Cardiac septum (tissue), 1 donor: ENCODE measurements around the gene PRAMEF5. TPM values are rescaled to one million over a fixed set of nuclear protein-coding genes. Genes with fewer than 3 reads are reported as not detected.
"Not testable (repeated sequence)": the region's sequence is repeated elsewhere in the genome, so short reads cannot be mapped to it uniquely, and the experiment has no call there.

ENCODE experiments used
- DNase-seq: peaks from one replicate; pipeline ENCODE4 v3.0.0-alpha.2; 2020; ENCODE audit warnings: low spot score
- intact Hi-C: fragments of 100-400 bp; cut with DNase I; formaldehyde crosslinking; loops from one replicate; pipeline ENCODE4 v1.14.0; 2022
- total RNA-seq: library from RNA; stranded (reverse); fragmentation: NEBNext Ultra II Directional; extraction: Animal tissue kit (Norgen Biotek cat#: 25700); gene quantifications from one replicate; pipeline ENCODE4 v1.2.1, GENCODE V29; 2021
- donor health status: DM: no; HTN: no; CAD: no.

Gene PRAMEF5
- total RNA-seq, 1 donor from 2014 or later, result not detected

- DNase-seq, result peak; percentile 66
These were observed 6.9 kb upstream of the PRAMEF5 start for GRCh38 chr1:13247122-13247521.

DNA sequence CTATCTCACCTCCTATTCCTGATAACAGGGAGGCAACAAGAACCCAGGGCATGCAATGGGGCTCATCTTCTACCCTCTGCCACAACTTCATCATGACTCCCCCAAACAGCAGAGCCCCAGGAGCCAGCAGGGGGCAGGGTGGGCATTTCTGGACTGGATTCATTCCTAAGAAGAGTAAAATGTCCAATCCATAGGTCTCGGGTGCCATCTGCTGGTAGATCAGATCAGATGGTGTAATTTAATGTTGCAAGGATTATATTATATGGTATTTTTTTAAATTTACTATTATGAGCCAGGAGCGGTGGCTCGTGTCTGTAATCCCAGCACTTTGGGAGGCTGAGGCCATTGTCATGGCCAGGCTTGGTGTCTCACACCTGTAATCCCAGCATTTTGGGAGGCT lies 11.1 kb downstream of the PRAMEF5 start:
- DNase-seq, intact Hi-C loops: not testable (repeated sequence)

More at GRCh38 chr1:13247122-13247521, 6.9 kb upstream of the PRAMEF5 start:
- intact Hi-C loops, result not testable (repeated sequence)

DNA sequence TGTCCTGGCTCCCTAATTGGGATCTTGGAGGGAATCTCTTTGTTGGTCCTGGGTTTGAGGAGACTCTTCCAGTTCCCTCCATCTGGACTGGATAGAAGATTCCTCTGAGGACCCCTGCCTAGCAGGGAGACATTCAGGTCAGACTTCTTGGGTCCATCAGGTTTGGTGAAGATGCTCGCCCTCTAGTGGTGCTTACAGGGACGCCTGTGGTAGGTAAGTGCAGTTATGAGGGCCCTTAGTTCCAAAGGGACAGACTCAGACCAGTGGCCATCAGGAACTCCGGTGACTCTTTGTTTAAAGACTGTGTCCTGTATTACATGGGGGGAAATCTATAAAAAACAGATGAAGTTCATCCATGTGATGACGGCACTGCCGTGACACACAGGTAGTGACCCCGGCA lies 23.0 kb downstream of the PRAMEF5 start:
- DNase-seq, intact Hi-C loops: not testable (repeated sequence)

DNA sequence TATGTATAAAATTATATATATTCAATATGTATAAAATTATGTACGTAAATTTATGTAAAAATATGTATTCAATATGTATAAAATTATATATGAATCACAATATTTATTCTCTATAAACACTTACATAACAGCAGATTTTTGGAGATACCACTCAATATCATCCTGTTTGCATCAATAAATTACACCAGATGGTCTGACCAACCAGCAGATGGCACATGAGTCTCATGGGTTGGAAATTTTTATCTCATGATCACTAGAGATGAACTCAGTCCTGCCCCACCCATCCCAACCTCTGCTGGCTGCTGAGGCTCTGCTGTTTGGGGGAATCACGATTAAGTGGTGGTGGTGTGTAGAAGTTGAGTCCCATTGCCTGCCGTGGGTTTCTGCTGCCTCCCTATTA lies 25.6 kb downstream of the PRAMEF5 start:
- intact Hi-C loops, result not testable (repeated sequence)

GRCh38 chr1:13285037-13285436 lies 31.0 kb downstream of the PRAMEF5 start, which contains the start of gene PRAMEF8:
Gene PRAMEF8, minus strand, starts transcription at chr1:13285137. Its CDS starts 1,046 bp downstream, at chr1:13284091.
- DNase-seq, intact Hi-C loops: not testable (repeated sequence)

More for the DNA sequence above, 25.6 kb downstream of the PRAMEF5 start:
- DNase-seq, result not testable (repeated sequence)

- intact Hi-C loops, DNase-seq: not testable (repeated sequence)
These were observed 35.0 kb downstream of the PRAMEF5 start for GRCh38 chr1:13289030-13289429.

DNA sequence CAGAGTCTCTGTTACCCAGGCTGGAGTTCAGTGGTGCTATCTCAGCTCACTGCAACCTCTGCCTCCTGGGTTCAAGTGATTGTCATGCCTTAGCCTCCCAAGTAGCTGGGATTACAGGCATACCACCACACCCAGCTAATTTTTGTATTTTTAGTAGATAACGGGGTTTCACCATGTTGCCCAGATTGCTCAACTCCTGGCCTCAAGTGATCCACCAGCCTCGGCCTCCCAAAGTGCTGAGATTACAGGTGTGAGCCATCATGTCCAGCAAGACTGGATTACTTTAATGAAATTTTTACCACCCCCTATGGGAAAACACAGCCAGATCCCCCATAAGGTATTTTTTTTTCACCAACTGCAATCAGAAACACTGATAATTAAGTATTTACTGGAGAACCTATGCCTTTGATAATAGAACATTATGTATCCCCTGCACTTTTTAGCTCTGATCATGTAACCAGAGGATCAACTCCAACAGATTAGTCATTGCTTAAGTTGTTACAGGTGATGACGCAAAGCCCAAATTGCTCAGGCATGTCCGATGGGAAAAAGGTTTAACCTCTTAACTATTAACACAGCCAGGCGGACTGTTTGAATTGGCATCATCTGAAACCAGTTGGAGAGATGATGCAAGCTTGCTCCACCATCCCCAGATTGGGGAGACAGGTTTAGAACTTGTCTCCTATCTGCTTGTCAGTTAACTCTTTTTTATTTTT lies 43.4 kb downstream of the PRAMEF5 start:
- intact Hi-C loops, DNase-seq: not testable (repeated sequence)

DNA sequence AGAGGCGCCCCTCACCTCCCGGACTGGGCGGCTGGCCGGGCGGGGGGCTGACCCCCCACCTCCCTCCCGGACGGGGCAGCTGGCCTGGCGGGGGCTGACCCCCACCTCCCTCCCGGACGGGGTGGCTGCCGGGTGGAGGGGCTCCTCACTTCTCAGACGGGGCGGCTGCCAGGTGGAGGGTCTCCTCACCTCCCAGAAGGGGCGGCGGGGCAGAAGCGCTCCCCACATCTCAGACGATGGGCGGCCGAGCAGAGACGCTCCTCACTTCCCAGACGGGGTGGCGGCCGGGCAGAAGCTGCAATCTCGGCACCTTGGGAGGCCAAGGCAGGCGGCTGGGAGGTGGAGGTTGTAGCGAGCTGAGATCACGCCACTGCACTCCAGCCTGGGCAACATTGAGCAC lies 44.7 kb downstream of the PRAMEF5 start:
- intact Hi-C loops, DNase-seq: not testable (repeated sequence)

- intact Hi-C loops, DNase-seq: not testable (repeated sequence)
These were observed 48.2 kb downstream of the PRAMEF5 start for GRCh38 chr1:13302197-13302596.

GRCh38 chr1:13303239-13303638 lies 49.2 kb downstream of the PRAMEF5 start, which contains the start of gene PRAMEF33:
Gene PRAMEF33, plus strand, starts transcription at chr1:13303539. Its CDS starts 2,416 bp downstream, at chr1:13305955.
- intact Hi-C loops, DNase-seq: not testable (repeated sequence)

Other genes with a start within 250 kb of the PRAMEF5 start
- not detected for gene PRAMEF27, start 197.6 kb upstream of the PRAMEF5 start, total RNA-seq
- not detected for gene HNRNPCL3, start 193.4 kb upstream of the PRAMEF5 start, total RNA-seq
- gene PRAMEF25, start 183.4 kb upstream of the PRAMEF5 start, total RNA-seq, result not detected
- not detected for gene HNRNPCL2, start 137.3 kb upstream of the PRAMEF5 start, total RNA-seq
- gene PRAMEF26, start 98.2 kb upstream of the PRAMEF5 start, total RNA-seq, result not detected
- not detected for gene HNRNPCL4, start 88.6 kb upstream of the PRAMEF5 start, total RNA-seq
- gene PRAMEF9, start 82.3 kb upstream of the PRAMEF5 start, total RNA-seq, result not detected
- not detected for gene PRAMEF13, start 52.8 kb upstream of the PRAMEF5 start, total RNA-seq
- gene PRAMEF18, start 28.0 kb upstream of the PRAMEF5 start, total RNA-seq, result not detected
- not detected for gene PRAMEF8, start 30.9 kb downstream of the PRAMEF5 start, total RNA-seq
- gene PRAMEF33, start 49.3 kb downstream of the PRAMEF5 start, total RNA-seq, result not detected
- gene PRAMEF15, start 61.4 kb downstream of the PRAMEF5 start, total RNA-seq, result not detected
- gene PRAMEF14, start 92.9 kb downstream of the PRAMEF5 start, total RNA-seq, result not detected
- gene PRAMEF19, start 117.7 kb downstream of the PRAMEF5 start, total RNA-seq, result not detected
- not detected for gene PRAMEF17, start 135.4 kb downstream of the PRAMEF5 start, total RNA-seq
- gene PRAMEF20, start 156.3 kb downstream of the PRAMEF5 start, total RNA-seq, result not detected